ENCODE data around the gene ACIN1. TPM values are rescaled to one million over a fixed set of nuclear protein-coding genes. Genes with fewer than 3 reads are reported as not detected.

ACIN1 gene
- total RNA-seq, 1 experiment from 2014 or later = 333 TPM

DNA sequence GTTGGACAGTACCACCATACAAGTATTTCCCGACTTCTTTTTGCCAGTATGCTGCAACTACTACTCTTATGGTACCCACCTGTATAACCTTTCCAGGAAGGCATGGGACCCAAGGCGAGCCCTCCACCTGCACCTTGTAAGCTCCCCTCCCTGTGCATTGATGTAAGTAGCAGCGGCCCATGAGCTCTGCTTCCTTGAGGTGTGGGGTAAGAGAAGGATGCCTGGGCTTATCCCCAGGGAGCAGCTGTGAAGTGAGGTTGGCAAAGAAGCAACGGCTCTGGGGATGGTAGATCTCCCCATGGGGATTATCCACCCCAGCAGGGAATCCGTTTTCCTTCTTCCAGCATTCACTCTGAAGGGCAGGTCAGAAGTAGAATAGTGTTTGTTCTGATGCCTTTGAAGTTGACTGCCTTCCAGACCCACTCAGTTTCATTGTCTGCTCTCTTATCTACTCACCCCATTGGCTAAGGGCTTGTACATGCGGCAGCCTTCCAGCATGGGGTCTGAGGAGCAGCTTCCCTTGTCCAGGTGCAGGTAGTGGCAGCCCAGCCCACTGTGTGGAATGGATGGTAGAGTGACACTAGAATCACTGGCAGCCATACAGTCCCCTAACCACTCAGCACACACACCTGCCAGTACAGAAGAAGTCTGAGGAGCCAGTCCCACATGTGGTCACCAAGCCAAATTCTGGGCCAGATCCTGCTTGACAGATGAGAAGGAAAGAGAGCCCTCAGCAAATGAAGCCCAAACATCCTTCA, 6.5 kb upstream of the ACIN1 start:
- Mint-ChIP-seq H3K9me3 (no peaks in the 10 kb centered on the region), H3K4me3 (no peak overlapping the region), H3K36me3 (ENCODE audit: insufficient read depth in 1 of 3, low read depth in 3 of 3) (peaks cover 11 to 25% (median 24%) of the 10 kb centered on the region in 3 experiments), H3K27me3 (ENCODE audit: low read depth) (peaks cover 27% of the 10 kb centered on the region), H3K4me1 (peaks cover 51 to 62% of the 10 kb centered on the region in 2 experiments), H3K27ac (no peak overlapping the region)
- no peaks in the 10 kb centered on the region for H3K9me3 ChIP-seq (ENCODE audit: control insufficient read depth, low read depth, low read length)
- H3K27me3 ChIP-seq (ENCODE audit: insufficient read depth, low read length) = no peaks in the 10 kb centered on the region
- no peak overlapping the region for H3K14ac ChIP-seq (ENCODE audit: insufficient read depth, low read length)
- no peak overlapping the region for H3K23ac ChIP-seq (ENCODE audit: insufficient read length, low read depth, low read length)
- H4K20me1 ChIP-seq (ENCODE audit: control insufficient read depth, insufficient read depth, insufficient read length) = no peaks in the 10 kb centered on the region
- no peak overlapping the region for H2BK20ac ChIP-seq (ENCODE audit: low read depth, low read length, poor library complexity, severe bottlenecking)
- no peak overlapping the region for H2BK5ac ChIP-seq (ENCODE audit: insufficient read length, low read length)
- H3K18ac ChIP-seq (ENCODE audit: insufficient read length, low read depth, low read length) = no peak overlapping the region
- H3K4ac ChIP-seq (ENCODE audit: low read depth, low read length) = no peak overlapping the region
- peaks cover 4% of the 10 kb centered on the region; the same call in 1 of the 2 replicates for H3K79me2 ChIP-seq (ENCODE audit: insufficient read depth, low read length)
- no peak overlapping the region for H3K9ac ChIP-seq (ENCODE audit: extremely low read depth, insufficient read length, low read length)
- no peak overlapping the region for H3K27ac ChIP-seq (ENCODE audit: insufficient read length, low read depth, low read length)
- H3K4me1 ChIP-seq (ENCODE audit: insufficient read depth, low read length) = no peaks in the 10 kb centered on the region; the same call in 1 of the 2 replicates
- H2BK12ac ChIP-seq (ENCODE audit: insufficient read length, low read depth, low read length) = no peak overlapping the region
- H3K23me2 ChIP-seq (ENCODE audit: insufficient read length, low read depth, low read length, poor library complexity, severe bottlenecking) = no peaks in the 10 kb centered on the region
- H2BK15ac ChIP-seq (ENCODE audit: low read depth, low read length) = no peak overlapping the region
- TF ChIP-seq CTCF (conservative IDR thresholded peaks at IDR 0.05) = no peak
- DNase-seq = no peak
- H3K56ac ChIP-seq (ENCODE audit: insufficient read length, low read depth, low read length) = no peak overlapping the region
- H2AFZ ChIP-seq (ENCODE audit: low read length) = no peak overlapping the region
- no peak overlapping the region for H4K91ac ChIP-seq (ENCODE audit: insufficient read length, low read depth, low read length)
- no peak overlapping the region for H3K4me2 ChIP-seq (ENCODE audit: insufficient read depth, insufficient read length, low read length)
- no peak overlapping the region for H2BK120ac ChIP-seq (ENCODE audit: low read depth, low read length, poor library complexity, severe bottlenecking)
- no peak overlapping the region for H4K8ac ChIP-seq (replicated peaks; ENCODE audit: insufficient read length, low read depth, low read length)
- H2AK5ac ChIP-seq (ENCODE audit: insufficient read length, low read length) = no peak overlapping the region
- no CpG with 5 or more reads among the region's 6 CpGs for WGBS (ENCODE audit: extremely low coverage, insufficient read length, low lambda C conversion rate)
- peaks cover 2% of the 10 kb centered on the region for H3K79me1 ChIP-seq (ENCODE audit: insufficient read depth, low read depth, low read length, poor library complexity, severe bottlenecking)
- no peak overlapping the region for H3T11ph ChIP-seq (ENCODE audit: low read length)
- H4K5ac ChIP-seq (ENCODE audit: insufficient read length, low read depth, low read length) = no peak overlapping the region
